SKM-1 treated with dmso at 0.1 percent for 144 hours (cell line): Measurements from ENCODE around the gene POLD2.

ENCODE experiments used
- DNase-seq: peaks from one replicate; lab custom pipeline; 2025; ENCODE audit not compliant: unreplicated experiment; lab: John Stamatoyannopoulos, UW

Gene POLD2

DNA sequence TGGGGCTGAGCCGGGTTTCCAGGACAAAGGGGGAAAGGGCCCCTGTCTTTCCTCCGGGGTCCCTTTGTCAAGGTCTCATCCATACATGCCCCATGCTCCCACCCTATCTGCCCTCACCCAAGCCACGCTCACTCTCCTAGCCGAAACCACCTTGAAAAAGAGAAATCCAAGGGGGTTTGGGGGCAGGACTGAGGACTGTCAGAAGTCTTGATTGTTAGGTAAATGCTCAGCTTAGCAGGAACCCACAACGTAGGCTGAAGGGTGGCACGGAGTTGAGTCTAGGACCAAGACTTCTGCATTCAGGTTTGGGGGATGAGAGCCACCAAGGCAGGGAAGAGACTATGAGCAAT lies 57.3 kb downstream of the POLD2 start:
- DNase-seq, result no peak

DNA sequence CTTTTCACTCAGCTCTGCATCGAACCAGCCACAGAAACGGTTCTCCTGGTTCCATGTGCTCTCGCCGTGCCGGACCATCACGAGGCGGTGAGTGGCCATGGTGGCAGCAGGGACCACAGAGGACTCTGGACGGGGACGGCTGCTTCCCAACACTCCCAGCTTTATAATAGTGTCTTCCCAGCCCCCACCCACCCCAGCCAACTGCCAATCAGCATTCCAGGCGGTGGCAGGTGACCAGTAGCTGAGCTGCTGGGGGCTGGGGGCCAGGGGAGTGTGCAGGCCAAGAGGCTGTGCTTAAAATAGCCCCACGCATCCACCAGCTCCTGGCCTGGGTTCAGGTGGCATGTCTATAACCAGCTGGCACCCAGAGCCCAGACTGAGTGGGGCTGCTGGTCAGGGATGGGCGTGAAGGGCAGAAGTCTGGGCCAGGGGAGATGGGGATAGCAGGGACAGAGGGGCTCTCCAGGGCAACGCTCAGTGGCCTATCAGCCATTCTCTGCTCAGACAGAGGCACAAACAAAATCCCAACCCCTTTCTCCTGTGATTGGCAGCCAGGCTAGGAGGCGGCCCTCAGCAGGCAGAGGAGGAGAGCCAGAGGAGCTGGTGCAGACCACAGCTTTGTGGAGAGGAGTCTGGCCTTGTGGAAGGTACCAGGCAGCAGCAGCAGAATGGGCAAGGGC lies 57.8 kb downstream of the POLD2 start, which contains the start of gene PGAM2:
PGAM2 (minus strand) TSS at position 137 of the 680 bp plus-strand sequence; CDS start at position 99, 38 bp downstream.
- no peak for DNase-seq

DNA sequence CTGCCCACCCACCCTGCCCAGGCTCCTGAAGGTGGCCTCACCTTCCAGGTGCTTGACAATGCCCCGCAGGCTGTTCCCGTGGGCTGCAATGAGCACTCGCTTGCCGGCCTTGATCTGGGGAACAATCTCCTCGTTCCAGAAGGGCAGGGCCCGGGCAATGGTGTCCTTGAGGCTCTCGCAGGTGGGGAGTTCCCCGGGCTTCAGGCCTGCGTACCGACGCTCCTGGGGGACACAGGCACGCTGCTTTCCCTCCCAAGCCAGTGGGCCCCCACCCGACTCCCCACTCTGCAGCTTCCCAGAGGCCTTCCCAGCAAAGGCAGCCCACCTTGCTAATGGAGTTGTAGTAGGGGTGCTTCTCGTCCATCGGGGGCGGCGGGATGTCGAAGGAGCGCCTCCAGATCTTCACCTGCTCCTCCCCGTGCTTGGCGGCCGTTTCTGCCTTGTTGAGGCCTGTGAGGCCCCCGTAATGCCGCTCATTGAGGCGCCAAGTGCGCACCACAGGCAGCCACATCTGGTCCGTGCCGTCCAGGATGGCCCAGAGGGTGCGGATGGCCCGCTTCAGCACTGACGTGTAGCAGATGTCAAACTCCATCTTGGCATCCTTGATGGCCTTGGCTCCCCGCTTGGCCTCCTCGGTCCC lies 58.4 kb downstream of the POLD2 start:
- no peak for DNase-seq
